GM18498 (cell line): ENCODE measurements around the gene GNGT2.
"Not testable (repeated sequence)": the region's sequence is repeated elsewhere in the genome, so short reads cannot be mapped to it uniquely, and the experiment has no call there.

Experiments used
- ATAC-seq: cut with Tn5 transposase; IDR thresholded peaks from one replicate; pipeline ENCODE4 v1.9.1; 2021; ENCODE audit warnings: mild to moderate bottlenecking, moderate library complexity; ENCODE audit not compliant: unreplicated experiment

Gene GNGT2

DNA sequence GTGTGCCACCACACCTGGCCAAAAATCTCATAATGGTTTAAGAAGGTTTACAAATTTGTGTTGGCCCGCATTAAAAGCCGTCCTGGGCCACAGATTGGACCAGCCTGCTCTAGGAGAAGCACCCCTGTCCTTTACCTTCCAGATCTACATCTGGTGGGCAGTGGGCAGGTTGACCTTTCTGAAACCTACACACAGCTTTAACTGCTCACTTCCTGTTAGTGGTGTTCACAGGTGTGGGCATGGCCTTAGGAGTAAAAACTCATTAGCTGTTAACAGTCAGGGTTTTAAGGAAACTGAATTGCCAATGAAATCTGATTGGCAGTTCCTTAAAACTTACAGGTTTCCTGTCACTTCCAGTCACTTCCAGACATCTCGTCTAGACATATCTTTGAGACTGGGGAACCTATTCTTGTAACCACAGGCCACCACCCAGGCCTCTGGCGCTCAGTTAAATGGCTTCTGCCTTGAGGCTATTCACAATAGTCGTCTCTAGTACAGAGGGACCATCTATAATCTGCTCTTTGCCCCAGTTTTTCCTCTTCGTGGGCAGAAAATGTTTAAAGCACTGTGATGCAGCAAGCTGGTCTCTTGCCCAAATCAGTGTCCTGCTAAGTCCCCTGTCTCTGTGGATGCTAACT lies 29.3 kb downstream of the GNGT2 start:
- ATAC-seq, result no peak

DNA sequence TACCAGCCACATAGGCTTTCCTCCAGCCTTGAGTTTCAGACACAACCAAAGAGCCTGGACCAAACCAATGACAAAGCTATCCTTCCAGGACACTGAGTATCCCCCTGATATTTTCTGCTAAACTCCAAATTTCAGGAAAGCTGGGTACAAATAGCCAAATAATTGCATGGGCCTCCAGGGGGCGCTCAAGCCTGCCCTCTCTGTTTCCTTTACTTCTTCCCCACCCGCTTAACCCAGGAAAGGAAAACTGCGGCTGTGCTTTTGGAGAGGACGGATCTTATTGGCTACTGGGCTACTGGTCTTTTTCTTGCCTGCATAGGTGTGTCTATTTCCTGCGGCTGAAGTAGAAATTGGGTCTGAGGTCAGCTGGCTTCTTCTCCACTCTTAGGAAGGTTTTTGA lies 30.1 kb downstream of the GNGT2 start:
- no peak for ATAC-seq

DNA sequence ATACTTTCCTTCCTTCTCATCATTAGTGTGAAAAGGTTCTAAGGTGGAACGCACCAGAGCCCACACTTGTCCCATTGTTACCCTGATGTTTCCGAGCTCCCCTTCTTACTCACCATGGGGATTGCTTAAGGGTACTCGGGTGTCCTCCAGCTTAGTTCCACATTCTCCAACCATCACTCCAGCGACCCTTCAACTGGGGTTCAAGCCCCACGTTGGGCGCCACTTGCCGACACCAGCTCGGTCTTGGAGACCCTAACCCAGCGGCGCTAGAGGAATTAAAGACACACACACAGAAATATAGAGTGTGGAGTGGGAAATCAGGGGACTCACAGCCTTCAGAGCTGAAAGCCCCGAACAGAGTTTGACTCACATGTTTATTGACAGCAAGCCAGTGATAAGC lies 34.4 kb downstream of the GNGT2 start:
- ATAC-seq, result not testable (repeated sequence)

DNA sequence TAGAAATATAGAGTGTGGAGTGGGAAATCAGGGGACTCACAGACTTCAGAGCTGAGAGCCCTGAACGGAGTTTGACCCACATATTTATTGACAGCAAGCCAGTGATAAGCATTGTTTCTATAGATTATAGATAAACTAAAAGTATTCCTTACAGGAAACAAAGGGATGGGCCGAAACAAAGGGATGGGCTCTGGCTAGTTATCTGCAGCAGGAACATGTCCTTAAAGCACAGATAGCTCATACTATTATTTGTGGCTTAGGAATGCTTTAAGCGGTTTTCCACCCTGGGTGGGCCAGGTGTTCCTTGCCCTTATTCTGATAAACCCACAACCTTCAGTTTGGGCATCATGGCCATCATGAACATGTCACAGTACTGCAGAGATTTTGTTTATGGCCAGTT lies 39.7 kb downstream of the GNGT2 start:
- not testable (repeated sequence) for ATAC-seq

DNA sequence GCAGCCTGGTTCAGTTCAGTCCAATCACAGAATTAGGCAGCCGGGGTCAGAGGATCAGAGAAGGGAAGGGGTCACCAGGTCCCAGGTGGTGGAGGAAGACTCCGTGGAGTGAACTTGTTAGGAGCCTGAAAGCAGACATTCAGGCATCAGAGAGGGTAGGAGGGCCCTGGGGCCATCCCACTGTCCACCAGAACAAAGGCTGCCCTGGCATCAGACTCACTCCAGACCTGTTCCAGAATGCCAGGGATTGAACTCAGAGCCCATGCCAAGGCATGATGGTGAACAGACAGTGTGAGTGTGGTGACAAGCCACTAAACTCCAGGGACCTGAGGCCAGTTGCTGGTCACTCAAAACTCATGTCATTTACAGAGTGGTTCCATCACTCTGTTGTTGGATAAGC lies 40.2 kb downstream of the GNGT2 start:
- ATAC-seq, result no peak

DNA sequence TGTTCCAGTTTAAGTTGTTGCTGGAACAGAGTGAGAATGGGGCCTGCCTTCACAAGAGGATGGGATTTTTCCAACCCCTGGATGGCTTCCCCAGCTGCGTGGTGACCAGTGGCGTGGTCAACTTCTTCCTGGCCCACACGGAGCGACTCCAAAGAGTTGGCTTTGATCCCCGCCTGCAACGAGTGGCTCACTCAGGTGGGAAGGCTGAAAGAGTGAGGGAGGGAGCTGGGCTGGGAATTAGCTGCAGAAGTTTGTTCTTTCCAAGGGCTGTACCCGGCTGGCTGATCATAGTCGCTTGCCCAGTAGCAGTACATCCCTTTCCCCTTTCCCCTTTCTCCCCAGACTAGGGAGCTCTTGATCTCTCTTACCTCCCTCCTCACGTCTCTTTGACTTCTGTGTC lies 41.7 kb downstream of the GNGT2 start:
- no peak for ATAC-seq

DNA sequence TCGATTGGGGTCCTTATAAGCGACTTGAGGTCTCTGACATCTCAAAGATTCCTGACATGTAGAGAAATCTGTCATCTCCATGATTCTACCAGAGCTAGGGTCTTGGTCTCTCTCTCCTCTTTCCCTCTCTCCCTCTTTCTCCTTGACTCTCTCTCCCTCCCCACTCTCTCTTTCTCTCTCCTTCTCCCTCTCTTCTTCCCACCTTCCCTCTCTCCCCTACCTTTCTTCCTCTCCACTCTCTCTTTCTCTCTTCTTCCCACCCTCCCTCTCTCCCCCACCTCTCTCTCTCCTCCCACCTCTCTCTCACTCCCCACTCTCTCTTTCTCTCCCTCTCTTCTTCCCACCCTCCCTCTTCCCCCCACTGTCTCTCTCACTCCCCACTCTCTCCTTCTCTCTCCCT lies 45.2 kb downstream of the GNGT2 start:
- ATAC-seq, result no peak

DNA sequence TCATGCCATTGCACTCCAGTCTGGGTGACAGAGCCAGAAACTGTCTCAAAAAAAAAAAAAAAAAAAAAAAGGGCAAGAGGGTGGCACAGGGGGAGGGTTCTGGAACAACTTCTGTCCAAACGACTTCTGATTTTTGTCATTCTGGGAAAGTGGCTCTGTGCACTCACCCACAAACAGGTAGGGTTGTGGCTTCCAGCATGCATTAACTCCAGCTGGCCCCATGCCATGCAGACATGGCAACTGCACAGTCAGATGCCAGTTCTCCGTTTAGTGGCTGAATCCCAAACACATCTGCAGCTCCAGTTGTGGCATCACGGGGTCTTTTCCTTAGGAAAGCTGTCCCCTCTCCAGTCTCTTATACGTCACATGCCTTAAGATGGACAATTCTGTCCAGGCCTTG lies 47.5 kb downstream of the GNGT2 start:
- no peak for ATAC-seq

DNA sequence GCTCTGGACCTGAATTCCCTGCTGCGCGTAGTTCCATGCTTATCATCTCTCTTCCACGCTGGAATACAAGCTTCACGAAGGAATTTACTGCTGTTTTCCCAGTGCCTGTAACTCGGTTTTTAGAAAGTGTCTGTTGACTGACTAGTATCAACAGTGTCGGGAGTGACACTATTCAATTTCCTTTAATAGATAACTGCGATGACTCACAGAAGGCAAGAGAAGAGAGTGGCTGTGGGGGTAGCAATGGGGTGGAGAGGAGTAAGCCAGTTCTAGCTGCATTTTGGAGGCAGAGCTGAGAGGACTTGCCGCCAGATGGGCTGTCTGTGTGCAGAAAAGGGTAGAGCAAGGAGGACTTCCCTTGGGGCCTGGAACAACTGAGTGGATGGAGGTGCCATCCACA lies 52.6 kb downstream of the GNGT2 start:
- no peak for ATAC-seq

DNA sequence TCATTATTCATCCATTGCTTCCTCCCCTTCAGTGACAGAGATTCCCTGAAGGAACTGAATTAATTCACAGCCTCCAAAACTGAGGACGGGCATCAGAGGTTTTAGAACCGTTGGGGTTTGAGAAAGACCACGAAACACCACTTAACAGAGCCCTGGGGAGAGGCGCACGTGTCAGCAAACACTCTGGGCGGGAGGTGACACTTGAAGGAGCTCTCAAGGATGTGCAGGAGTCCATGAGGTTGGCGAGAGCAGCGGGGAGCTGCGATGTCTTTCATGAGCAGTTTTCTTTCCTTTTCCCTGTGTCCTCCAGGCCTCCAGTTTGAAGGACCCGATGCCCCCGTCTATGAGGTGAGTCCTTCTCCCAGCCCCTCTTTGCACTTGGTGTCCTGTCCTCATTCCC lies 54.1 kb downstream of the GNGT2 start:
- no peak for ATAC-seq
